Measurements from ENCODE around the gene ABCC2. TPM values are rescaled to one million over a fixed set of nuclear protein-coding genes. Genes with fewer than 3 reads are reported as not detected.

The ABCC2 gene
- total and polyA plus RNA-seq, 3 donors from 2014 or later: 0.81 to 4.3 (median 2.7) TPM

- intact Hi-C loops (cut with DNase I; ENCODE audit: low total_unique reads): loop anchor here (10.0 kb wide), 1 partner anchor 200 kb away; no protein-coding TSS in a partner anchor
- TF ChIP-seq CTCF (IDR thresholded peaks at IDR 0.05) (no peak), POLR2A (IDR thresholded peaks at IDR 0.05) (no peak)
- 72 to 81% methylated on average over 6 of the region's 6 CpGs for WGBS, 2 donors
- H3K4me1 ChIP-seq: peaks cover 8% of the 10 kb centered on the region
- no peak for DNase-seq
- no peaks in the 10 kb centered on the region for H3K9me3 ChIP-seq
- no peak overlapping the region for H3K4me3 ChIP-seq
- no peak overlapping the region for H3K27ac ChIP-seq
- no peaks in the 10 kb centered on the region for H3K27me3 ChIP-seq
- no peaks in the 10 kb centered on the region for H3K36me3 ChIP-seq (ENCODE audit: low read depth, missing control alignments)
Observed at GRCh38 chr10:99844433-99844955, 62.1 kb downstream of the ABCC2 start.

GRCh38 chr10:99845837-99846382 lies 63.5 kb downstream of the ABCC2 start:
- no peaks in the 10 kb centered on the region for H3K9me3 ChIP-seq
- H3K36me3 ChIP-seq (ENCODE audit: low read depth, missing control alignments): no peaks in the 10 kb centered on the region
- WGBS, 2 donors: 0 to 1% methylated on average over 17 to 18 of the region's 18 CpGs
- peak; percentile 94 to 97 (median 96) for TF ChIP-seq CTCF (IDR thresholded peaks at IDR 0.05)
- TF ChIP-seq POLR2A (IDR thresholded peaks at IDR 0.05): no peak
- no peaks in the 10 kb centered on the region for H3K27me3 ChIP-seq
- intact Hi-C loops (cut with DNase I; ENCODE audit: low total_unique reads): loop anchor here (10.0 kb wide), 1 partner anchor 199 kb away; no protein-coding TSS in a partner anchor
- no peak overlapping the region for H3K27ac ChIP-seq
- DNase-seq: peak; percentile 92
- peaks cover 8% of the 10 kb centered on the region for H3K4me1 ChIP-seq
- peak overlapping the region; percentile 19 to 49 for H3K4me3 ChIP-seq

- DNase-seq: no peak
- Histone ChIP-seq H3K4me1 (peaks cover 8% of the 10 kb centered on the region), H3K27ac (no peak overlapping the region), H3K27me3 (no peaks in the 10 kb centered on the region), H3K36me3 (ENCODE audit: low read depth, missing control alignments) (no peaks in the 10 kb centered on the region), H3K4me3 (no peak overlapping the region), H3K9me3 (no peaks in the 10 kb centered on the region)
- TF ChIP-seq POLR2A (IDR thresholded peaks at IDR 0.05): no peak
- no peak for TF ChIP-seq CTCF (IDR thresholded peaks at IDR 0.05)
- intact Hi-C loops (cut with DNase I; ENCODE audit: low total_unique reads): loop anchor here (10.0 kb wide), 1 partner anchor 196 kb away; no protein-coding TSS in a partner anchor
- 92 to 94% methylated on average over 7 of the region's 7 CpGs for WGBS, 2 donors
Observed at GRCh38 chr10:99849057-99849456, 66.6 kb downstream of the ABCC2 start.

- Histone ChIP-seq H3K27me3 (no peaks in the 10 kb centered on the region), H3K36me3 (ENCODE audit: low read depth, missing control alignments) (no peaks in the 10 kb centered on the region), H3K27ac (no peak overlapping the region), H3K4me3 (no peak overlapping the region), H3K4me1 (peaks cover 8% of the 10 kb centered on the region), H3K9me3 (no peaks in the 10 kb centered on the region)
- intact Hi-C loops (cut with DNase I; ENCODE audit: low total_unique reads): loop anchor here (10.0 kb wide), 1 partner anchor 195 kb away; no protein-coding TSS in a partner anchor
- 94% methylated on average over 2 of the region's 2 CpGs for WGBS, 2 donors
- TF ChIP-seq POLR2A (IDR thresholded peaks at IDR 0.05) (no peak), CTCF (IDR thresholded peaks at IDR 0.05) (no peak)
- no peak for DNase-seq
Observed at GRCh38 chr10:99849536-99849935, 67.1 kb downstream of the ABCC2 start.
